Esophagus squamous epithelium (tissue), 4 donors: Measurements from ENCODE around the gene PACC1.

ENCODE experiments used
- CTCF ChIP-seq, 6 experiments: fragments of 450-650 bp in 4 of 6; fragments of 200-600 bp in 2 of 6; sonication (generic) in 2 of 6; IDR thresholded peaks; one replicate each; pipeline ENCODE4 v1.5.1; 2016 to 2019; ENCODE audit warnings: antibody characterized with exemption in 6 of 6, mild to moderate bottlenecking in 4 of 6, moderate library complexity in 4 of 6
- POLR2A ChIP-seq, 4 donors: fragments of 450-650 bp; IDR thresholded peaks; one replicate each; pipeline ENCODE4 v1.6.1; 2017; ENCODE audit warnings: antibody characterized with exemption in 4 of 4, mild to moderate bottlenecking in 4 of 4, moderate library complexity in 3 of 4

GRCh38 chr1:212463565-212464285, 49.0 kb upstream of the PACC1 start:
- TF ChIP-seq POLR2A (IDR thresholded peaks at IDR 0.05) (no peak), CTCF (IDR thresholded peaks at IDR 0.05) (no peak)
